ENCODE data around the gene CDH13. TPM values are rescaled to one million over a fixed set of nuclear protein-coding genes. Genes with fewer than 3 reads are reported as not detected.

The CDH13 gene
- total and polyA plus RNA-seq, 10 of the 15 experiments (the other 5 are each of a cell fraction or from before 2014, with no cell fraction given): under 0.01 to 0.05 TPM; not detected in 8

DNA sequence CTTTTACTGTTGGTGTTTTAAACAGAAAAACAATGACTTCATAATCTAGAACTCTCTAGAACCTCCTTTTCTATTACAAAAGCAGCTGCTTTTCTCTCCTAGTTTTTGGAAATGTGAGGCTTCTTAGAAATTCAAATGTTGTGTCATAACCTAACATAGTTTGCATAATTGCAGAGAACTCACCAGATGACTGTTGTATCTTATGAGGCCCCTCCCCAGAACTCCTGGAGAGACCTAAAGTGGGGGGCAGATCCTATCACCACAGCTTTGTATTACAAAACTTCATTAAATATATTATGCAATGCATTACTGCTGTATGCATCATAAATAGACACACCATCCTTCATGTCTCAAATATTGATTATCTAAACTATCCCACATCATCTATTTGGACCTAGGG lies 642.3 kb downstream of the CDH13 start:
- CTCF ChIA-PET: no interaction called here
- Histone ChIP-seq H3K79me2 (ENCODE audit: control insufficient read depth, insufficient read depth, low read length) (no peaks in the 10 kb centered on the region), H2AFZ (ENCODE audit: control insufficient read depth, low read depth, low read length) (no peak overlapping the region), H3K9ac (ENCODE audit: control insufficient read depth, insufficient read depth, low read length) (no peak overlapping the region), H3K4me3 (no peak overlapping the region), H3K4me2 (ENCODE audit: control insufficient read depth, insufficient read depth) (no peak overlapping the region), H3K27me3 (replicated peaks in 1 of 2; ENCODE audit: control insufficient read depth in 2 of 2, insufficient read depth in 2 of 2, low read length in 1 of 2) (no peaks in the 10 kb centered on the region), H4K20me1 (ENCODE audit: control insufficient read depth, insufficient read depth) (no peaks in the 10 kb centered on the region), H3K4me1 (ENCODE audit: control insufficient read depth, insufficient read depth, low read length) (no peaks in the 10 kb centered on the region), H3K36me3 (ENCODE audit: control insufficient read depth in 2 of 2, insufficient read depth in 2 of 2, low read length in 1 of 2) (no peaks in the 10 kb centered on the region), H3K9me3 (replicated peaks; ENCODE audit: control insufficient read depth, insufficient read depth, low read length) (no peaks in the 10 kb centered on the region), H3K27ac (ENCODE audit: control insufficient read depth, insufficient read depth) (no peak overlapping the region)
- POLR2A ChIA-PET: no interaction called here
- FAIRE-seq (no peak), DNase-seq (ENCODE audit: low read depth, low spot score) (no peak), ATAC-seq (no peak)
- in situ Hi-C loops (cut with MboI): no loop called here
- no peak for TF ChIP-seq MEF2A (IDR thresholded peaks at IDR 0.05; ENCODE audit: insufficient read depth, low read depth, low read length)
- SMC1A ChIA-PET (ENCODE audit: uncharacterized antibody, unreplicated experiment): no interaction called here
- intact Hi-C loops (cut with micrococcal nuclease; ENCODE audit: unreplicated experiment): no loop called here
- RAD21 ChIA-PET (ENCODE audit: unreplicated experiment): no interaction called here
- no TSS peak for BruUV-seq (replicated peaks)

DNA sequence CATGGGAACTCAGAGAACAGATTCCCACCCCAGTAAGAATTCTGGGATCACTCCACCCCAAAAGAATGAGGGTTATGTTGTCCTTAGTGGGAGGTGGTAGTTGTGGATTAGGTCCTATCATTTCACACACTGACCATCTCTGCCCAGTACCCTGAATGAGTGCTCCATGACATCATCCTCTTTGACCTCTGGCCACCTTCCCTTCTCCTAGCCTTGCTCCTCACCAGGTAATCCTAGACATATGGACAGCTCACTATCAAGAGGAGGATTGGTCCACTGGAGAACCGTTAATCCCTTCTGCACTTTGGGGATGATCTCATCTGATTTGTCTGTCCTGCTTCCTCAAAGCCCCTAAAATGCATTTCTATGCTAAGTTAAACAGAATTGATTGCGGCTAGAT lies 642.8 kb downstream of the CDH13 start:
- DNase-seq (ENCODE audit: low read depth, low spot score) (no peak), ATAC-seq (no peak), FAIRE-seq (no peak)
- H3K4me2 ChIP-seq (ENCODE audit: control insufficient read depth, insufficient read depth): no peak overlapping the region
- no peaks in the 10 kb centered on the region for H3K27me3 ChIP-seq (replicated peaks in 1 of 2; ENCODE audit: control insufficient read depth in 2 of 2, insufficient read depth in 2 of 2, low read length in 1 of 2)
- no peaks in the 10 kb centered on the region for H3K79me2 ChIP-seq (ENCODE audit: control insufficient read depth, insufficient read depth, low read length)
- H3K27ac ChIP-seq (ENCODE audit: control insufficient read depth, insufficient read depth): no peak overlapping the region
- no TSS peak for BruUV-seq (replicated peaks)
- ChIA-PET POLR2A (no interaction called here), CTCF (no interaction called here), SMC1A (ENCODE audit: uncharacterized antibody, unreplicated experiment) (no interaction called here), RAD21 (ENCODE audit: unreplicated experiment) (no interaction called here)
- H3K36me3 ChIP-seq (ENCODE audit: control insufficient read depth in 2 of 2, insufficient read depth in 2 of 2, low read length in 1 of 2): no peaks in the 10 kb centered on the region
- H3K4me1 ChIP-seq (ENCODE audit: control insufficient read depth, insufficient read depth, low read length): no peaks in the 10 kb centered on the region
- no peaks in the 10 kb centered on the region for H4K20me1 ChIP-seq (ENCODE audit: control insufficient read depth, insufficient read depth)
- H3K9ac ChIP-seq (ENCODE audit: control insufficient read depth, insufficient read depth, low read length): no peak overlapping the region
- no peaks in the 10 kb centered on the region for H3K9me3 ChIP-seq (replicated peaks; ENCODE audit: control insufficient read depth, insufficient read depth, low read length)
- no peak overlapping the region for H2AFZ ChIP-seq (ENCODE audit: control insufficient read depth, low read depth, low read length)
- no peak overlapping the region for H3K4me3 ChIP-seq
- TF ChIP-seq ZBTB40 (IDR thresholded peaks at IDR 0.05; ENCODE audit: borderline replicate concordance): no peak
- TF ChIP-seq ZNF217 (IDR thresholded peaks at IDR 0.05): no peak
- TF ChIP-seq POLR2AphosphoS5 (IDR thresholded peaks at IDR 0.05; ENCODE audit: low read length): no peak
- no peak for TF ChIP-seq TCF12 (IDR thresholded peaks at IDR 0.05; ENCODE audit: low read depth, low read length)
- TF ChIP-seq SKIL (IDR thresholded peaks at IDR 0.05; ENCODE audit: low read depth, poor library complexity, severe bottlenecking): no peak
- TF ChIP-seq ZSCAN29 (IDR thresholded peaks at IDR 0.05): no peak
- TF ChIP-seq IKZF1 (conservative IDR thresholded peaks at IDR 0.05): no peak
- no peak for TF ChIP-seq EED (IDR thresholded peaks at IDR 0.05; ENCODE audit: low read depth)
- no peak for TF ChIP-seq ZNF24 (IDR thresholded peaks at IDR 0.05)
- no peak for TF ChIP-seq SIX5 (IDR thresholded peaks at IDR 0.05; ENCODE audit: low read depth, low read length, severe bottlenecking)
- in situ Hi-C loops (cut with MboI) (no loop called here), intact Hi-C loops (cut with micrococcal nuclease; ENCODE audit: unreplicated experiment) (no loop called here)
- 12% methylated on average over 2 of the region's 2 CpGs for WGBS (ENCODE audit: insufficient coverage, insufficient replicate concordance, low lambda C conversion rate, missing lambda C conversion rate)
